ENCODE data around the gene SEC63.

- TF ChIP-seq RCOR1 (IDR thresholded peaks at IDR 0.05; ENCODE audit: insufficient replicate concordance, low read length): no peak
- no peak for TF ChIP-seq CTCF (conservative IDR thresholded peaks at IDR 0.05; ENCODE audit: low read depth, low read length)
- no peak for TF ChIP-seq ELK1 (IDR thresholded peaks at IDR 0.05; ENCODE audit: borderline replicate concordance, low read depth, low read length)
- TF ChIP-seq RFX5 (IDR thresholded peaks at IDR 0.05; ENCODE audit: low read depth, low read length): no peak
- no peak for TF ChIP-seq USF2 (IDR thresholded peaks at IDR 0.05; ENCODE audit: low read depth, low read length)
These were observed 27.7 kb upstream of the SEC63 start for GRCh38 chr6:107985701-107986100.
